Activated CD4-positive, alpha-beta T cell treated with anti-CD3 and anti-CD28 coated beads, Interleukin-2, amount 50 U/mL, for 16 hours (primary cell): ENCODE data around the gene PAQR7.
"Not testable (repeated sequence)": the region's sequence is repeated elsewhere in the genome, so short reads cannot be mapped to it uniquely, and the experiment has no call there.

ENCODE experiments used
- DNase-seq: peaks from one replicate; pipeline ENCODE4 v3.0.0-alpha.2; 2020

The PAQR7 gene

GRCh38 chr1:25839808-25840207 is 35.7 kb downstream of the PAQR7 start:
- DNase-seq, result not testable (repeated sequence)

GRCh38 chr1:25837262-25837875 is 38.1 kb downstream of the PAQR7 start:
- no peak for DNase-seq

GRCh38 chr1:25836695-25837094 is 38.8 kb downstream of the PAQR7 start:
- DNase-seq, result no peak

- no peak for DNase-seq
These were observed 40.6 kb downstream of the PAQR7 start for GRCh38 chr1:25834894-25835293.

- DNase-seq, result no peak
These were observed 42.4 kb downstream of the PAQR7 start for GRCh38 chr1:25833158-25833557.

GRCh38 chr1:25832336-25833037 is 43.0 kb downstream of the PAQR7 start:
- DNase-seq, result no peak

GRCh38 chr1:25831569-25832196 is 43.8 kb downstream of the PAQR7 start:
- no peak for DNase-seq

- no peak for DNase-seq
These were observed 46.5 kb downstream of the PAQR7 start for GRCh38 chr1:25829046-25829445.

GRCh38 chr1:25828491-25828890 is 47.0 kb downstream of the PAQR7 start:
- DNase-seq, result no peak

- no peak for DNase-seq
These were observed 48.9 kb downstream of the PAQR7 start for GRCh38 chr1:25826571-25826970.

GRCh38 chr1:25825605-25826004 is 49.9 kb downstream of the PAQR7 start:
- no peak for DNase-seq

GRCh38 chr1:25821630-25822091 is 53.8 kb downstream of the PAQR7 start:
- no peak for DNase-seq

GRCh38 chr1:25821112-25821476 is 54.4 kb downstream of the PAQR7 start:
- no peak for DNase-seq

GRCh38 chr1:25820247-25821111 is 55.0 kb downstream of the PAQR7 start:
- DNase-seq, result peak; percentile 77

GRCh38 chr1:25819491-25820246 is 55.8 kb downstream of the PAQR7 start, which contains the start of gene MTFR1L:
TSS of gene MTFR1L (plus strand) at chr1:25819954. CDS start at chr1:25823105, 3,151 bp downstream.
- DNase-seq, result peak; percentile 92

- DNase-seq, result no peak
These were observed 56.9 kb downstream of the PAQR7 start for GRCh38 chr1:25818569-25818968.

GRCh38 chr1:25817840-25818501 is 57.5 kb downstream of the PAQR7 start:
- no peak for DNase-seq

GRCh38 chr1:25816112-25816718 is 59.3 kb downstream of the PAQR7 start:
- DNase-seq, result no peak

GRCh38 chr1:25815208-25816111 is 60.0 kb downstream of the PAQR7 start:
- DNase-seq, result no peak

- no peak for DNase-seq
These were observed 60.9 kb downstream of the PAQR7 start for GRCh38 chr1:25814549-25815087.
